ENCODE data around the gene NUDT7. TPM values are rescaled to one million over a fixed set of nuclear protein-coding genes. Genes with fewer than 3 reads are reported as not detected.
A peak's percentile ranks its signal among the peaks of the same experiment; 100 is the strongest.

The NUDT7 gene
- total and polyA plus RNA-seq, 9 of the 15 experiments (the other 6 are each of a cell fraction or from before 2014, with no cell fraction given) = 5.6 to 24.2 (median 10.5) TPM

- H2AFZ ChIP-seq (ENCODE audit: low read depth, low read length) = no peak overlapping the region
- no peak overlapping the region for H3K9ac ChIP-seq (ENCODE audit: insufficient read depth in 1 of 2, low read depth in 2 of 2, low read length in 2 of 2)
- DNase-seq (ENCODE audit: extremely low read depth in 1 of 4, low spot score in 3 of 4) (no peak), ATAC-seq (no peak), FAIRE-seq (no peak)
- H3K4me1 ChIP-seq (replicated peaks in 1 of 2; ENCODE audit: control insufficient read depth in 2 of 2, insufficient read depth in 2 of 2, low read length in 2 of 2) = no peaks in the 10 kb centered on the region; a peak in 1 of 5 replicates
- H3K9me1 ChIP-seq (ENCODE audit: control insufficient read depth, insufficient read depth, low read length) = no peaks in the 10 kb centered on the region
- no peak overlapping the region for H3K4me3 ChIP-seq
- no peak overlapping the region for H3K27ac ChIP-seq (ENCODE audit: extremely low read depth, low read depth, low read length)
- no peak for TF ChIP-seq CXXC5 (CRISPR knock-in tag; IDR thresholded peaks at IDR 0.05)
- no peak for TF ChIP-seq FOXJ3 (CRISPR knock-in tag; IDR thresholded peaks at IDR 0.05)
- no peak for TF ChIP-seq THRAP3 (IDR thresholded peaks at IDR 0.05; ENCODE audit: borderline replicate concordance)
- BruUV-seq (replicated peaks) = no TSS peak
- intact Hi-C loops (cut with micrococcal nuclease) (no loop called here), in situ Hi-C loops (cut with MboI) (no loop called here)
- no peaks in the 10 kb centered on the region for H3K79me2 ChIP-seq (ENCODE audit: control insufficient read depth, insufficient read depth, low read length)
- 0% methylated on average over 5 of the region's 5 CpGs for WGBS (ENCODE audit: insufficient coverage, low coverage, missing lambda C conversion rate)
- H3K27me3 ChIP-seq (ENCODE audit: control insufficient read depth in 2 of 2, insufficient read depth in 2 of 2, low read length in 2 of 2) = peaks cover 5 to 11% of the 10 kb centered on the region in 2 experiments; a peak in 3 of 5 replicates
- ChIA-PET POLR2A (no interaction called here), CTCF (ENCODE audit: low intra/inter-chr PET ratio) (no interaction called here)
- H4K20me1 ChIP-seq (replicated peaks; ENCODE audit: control insufficient read depth, insufficient read depth, low read length) = no peaks in the 10 kb centered on the region
- no peaks in the 10 kb centered on the region for H3K9me3 ChIP-seq (replicated peaks; ENCODE audit: control insufficient read depth, insufficient read depth, low read depth, low read length)
- no peak overlapping the region for H3K4me2 ChIP-seq (ENCODE audit: insufficient read depth, low read length)
- H3K36me3 ChIP-seq (ENCODE audit: control insufficient read depth, insufficient read depth, low read length) = no peaks in the 10 kb centered on the region
These were observed 32.3 kb upstream of the NUDT7 start for GRCh38 chr16:77689971-77690370.

GRCh38 chr16:77690416-77690815, 31.9 kb upstream of the NUDT7 start:
- under 1% methylated on average over 7 of the region's 7 CpGs for WGBS (ENCODE audit: insufficient coverage, low coverage, missing lambda C conversion rate)
- H3K4me1 ChIP-seq (replicated peaks in 1 of 2; ENCODE audit: control insufficient read depth in 2 of 2, insufficient read depth in 2 of 2, low read length in 2 of 2) = no peaks in the 10 kb centered on the region; a peak in 1 of 5 replicates
- H2AFZ ChIP-seq (ENCODE audit: low read depth, low read length) = no peak overlapping the region
- no peaks in the 10 kb centered on the region for H3K9me3 ChIP-seq (replicated peaks; ENCODE audit: control insufficient read depth, insufficient read depth, low read depth, low read length)
- no peak overlapping the region for H3K4me2 ChIP-seq (ENCODE audit: insufficient read depth, low read length)
- H3K9me1 ChIP-seq (ENCODE audit: control insufficient read depth, insufficient read depth, low read length) = no peaks in the 10 kb centered on the region
- H3K27ac ChIP-seq (ENCODE audit: extremely low read depth, low read depth, low read length) = no peak overlapping the region
- no peaks in the 10 kb centered on the region for H3K79me2 ChIP-seq (ENCODE audit: control insufficient read depth, insufficient read depth, low read length)
- intact Hi-C loops (cut with micrococcal nuclease) = no loop called here
- ATAC-seq = peak; percentile 83
- DNase-seq (ENCODE audit: extremely low read depth in 1 of 4, low spot score in 3 of 4) = peak in 1 of 4 experiments; percentile 5
- BruUV-seq (replicated peaks) = no TSS peak
- POLR2A ChIA-PET = no interaction called here
- CTCF ChIA-PET (ENCODE audit: low intra/inter-chr PET ratio) = no interaction called here
- no peak overlapping the region for H3K9ac ChIP-seq (ENCODE audit: insufficient read depth in 1 of 2, low read depth in 2 of 2, low read length in 2 of 2)
- peaks cover 5 to 11% of the 10 kb centered on the region in 2 experiments; a peak in 3 of 5 replicates for H3K27me3 ChIP-seq (ENCODE audit: control insufficient read depth in 2 of 2, insufficient read depth in 2 of 2, low read length in 2 of 2)
- no peaks in the 10 kb centered on the region for H4K20me1 ChIP-seq (replicated peaks; ENCODE audit: control insufficient read depth, insufficient read depth, low read length)
- TF ChIP-seq ZNF830 (CRISPR knock-in tag; IDR thresholded peaks at IDR 0.05) (no peak), ZNF165 (CRISPR knock-in tag; IDR thresholded peaks at IDR 0.05; ENCODE audit: borderline replicate concordance) (no peak), RFX1 (IDR thresholded peaks at IDR 0.05) (peak; percentile 27; the same call in 1 of the 2 replicates), CHD2 (IDR thresholded peaks at IDR 0.05; ENCODE audit: low read depth, low read length) (peak; percentile 85), HDAC2 (IDR thresholded peaks at IDR 0.05) (no peak)
- no peaks in the 10 kb centered on the region for H3K36me3 ChIP-seq (ENCODE audit: control insufficient read depth, insufficient read depth, low read length)
- FAIRE-seq = no peak
- in situ Hi-C loops (cut with MboI) = no loop called here
- H3K4me3 ChIP-seq = no peak overlapping the region

All from K562 (cell line).